Measurements from ENCODE around the gene ANKH.

Gene ANKH

GRCh38 chr5:14793851-14794250, 77.7 kb downstream of the ANKH start:
- H3K4me1 ChIP-seq (ENCODE audit: control insufficient read depth, insufficient read depth, low read length, unreplicated experiment) = peaks cover 7% of the 10 kb centered on the region
- H2AFZ ChIP-seq (ENCODE audit: low read length, unreplicated experiment) = no peak overlapping the region
- no peaks in the 10 kb centered on the region for H3K36me3 ChIP-seq (ENCODE audit: insufficient read depth, low read length)
- no peak overlapping the region for H3K27ac ChIP-seq (ENCODE audit: low read depth, low read length)
- no peaks in the 10 kb centered on the region for H3K27me3 ChIP-seq (ENCODE audit: insufficient read depth, low read length)
- no peak overlapping the region for H3K4me3 ChIP-seq (ENCODE audit: low read depth, low read length)
- no peaks in the 10 kb centered on the region for H3K79me2 ChIP-seq (ENCODE audit: control insufficient read depth, insufficient read depth, low read length, unreplicated experiment)

- Histone ChIP-seq H3K27ac (ENCODE audit: low read depth, low read length) (no peak overlapping the region), H3K79me2 (ENCODE audit: control insufficient read depth, insufficient read depth, low read length, unreplicated experiment) (no peaks in the 10 kb centered on the region), H3K36me3 (ENCODE audit: insufficient read depth, low read length) (no peaks in the 10 kb centered on the region), H3K4me1 (ENCODE audit: control insufficient read depth, insufficient read depth, low read length, unreplicated experiment) (peaks cover 7% of the 10 kb centered on the region), H3K4me3 (ENCODE audit: low read depth, low read length) (no peak overlapping the region), H3K27me3 (ENCODE audit: insufficient read depth, low read length) (no peaks in the 10 kb centered on the region), H2AFZ (ENCODE audit: low read length, unreplicated experiment) (no peak overlapping the region)
These were observed 80.7 kb downstream of the ANKH start for GRCh38 chr5:14790911-14791310.

GRCh38 chr5:14790220-14790619, 81.4 kb downstream of the ANKH start:
- H3K79me2 ChIP-seq (ENCODE audit: control insufficient read depth, insufficient read depth, low read length, unreplicated experiment) = no peaks in the 10 kb centered on the region
- peaks cover 7% of the 10 kb centered on the region for H3K4me1 ChIP-seq (ENCODE audit: control insufficient read depth, insufficient read depth, low read length, unreplicated experiment)
- no peaks in the 10 kb centered on the region for H3K27me3 ChIP-seq (ENCODE audit: insufficient read depth, low read length)
- no peaks in the 10 kb centered on the region for H3K36me3 ChIP-seq (ENCODE audit: insufficient read depth, low read length)
- H3K4me3 ChIP-seq (ENCODE audit: low read depth, low read length) = no peak overlapping the region
- H3K27ac ChIP-seq (ENCODE audit: low read depth, low read length) = peak overlapping the region; percentile 43; the same call in 1 of the 2 replicates
- peak overlapping the region; percentile 66 for H2AFZ ChIP-seq (ENCODE audit: low read length, unreplicated experiment)

- H3K27me3 ChIP-seq (ENCODE audit: insufficient read depth, low read length) = no peaks in the 10 kb centered on the region
- no peak overlapping the region for H3K27ac ChIP-seq (ENCODE audit: low read depth, low read length)
- H3K36me3 ChIP-seq (ENCODE audit: insufficient read depth, low read length) = peaks cover 7% of the 10 kb centered on the region; the same call in 1 of the 2 replicates
These were observed 83.6 kb downstream of the ANKH start for GRCh38 chr5:14787801-14788579.

GRCh38 chr5:14783691-14784090, 87.9 kb downstream of the ANKH start:
- no peaks in the 10 kb centered on the region for H3K79me2 ChIP-seq (ENCODE audit: control insufficient read depth, insufficient read depth, low read length, unreplicated experiment)
- H3K4me3 ChIP-seq (ENCODE audit: low read depth, low read length) = no peak overlapping the region
- H3K27ac ChIP-seq (ENCODE audit: low read depth, low read length) = no peak overlapping the region
- H3K36me3 ChIP-seq (ENCODE audit: insufficient read depth, low read length) = peaks cover 7% of the 10 kb centered on the region; the same call in 1 of the 2 replicates
- no peaks in the 10 kb centered on the region for H3K27me3 ChIP-seq (ENCODE audit: insufficient read depth, low read length)
- no peaks in the 10 kb centered on the region for H3K4me1 ChIP-seq (ENCODE audit: control insufficient read depth, insufficient read depth, low read length, unreplicated experiment)
- H2AFZ ChIP-seq (ENCODE audit: low read length, unreplicated experiment) = no peak overlapping the region

More at GRCh38 chr5:14787801-14788579, 83.6 kb downstream of the ANKH start:
- no peak overlapping the region for H2AFZ ChIP-seq (ENCODE audit: low read length, unreplicated experiment)
- no peak overlapping the region for H3K4me3 ChIP-seq (ENCODE audit: low read depth, low read length)
- peaks cover 7% of the 10 kb centered on the region for H3K4me1 ChIP-seq (ENCODE audit: control insufficient read depth, insufficient read depth, low read length, unreplicated experiment)
- no peaks in the 10 kb centered on the region for H3K79me2 ChIP-seq (ENCODE audit: control insufficient read depth, insufficient read depth, low read length, unreplicated experiment)

- H2AFZ ChIP-seq (ENCODE audit: low read length, unreplicated experiment) = no peak overlapping the region
- H3K27ac ChIP-seq (ENCODE audit: low read depth, low read length) = no peak overlapping the region
- H3K27me3 ChIP-seq (ENCODE audit: insufficient read depth, low read length) = no peaks in the 10 kb centered on the region
- no peak overlapping the region for H3K4me3 ChIP-seq (ENCODE audit: low read depth, low read length)
- peaks cover 7% of the 10 kb centered on the region; the same call in 1 of the 2 replicates for H3K36me3 ChIP-seq (ENCODE audit: insufficient read depth, low read length)
- H3K79me2 ChIP-seq (ENCODE audit: control insufficient read depth, insufficient read depth, low read length, unreplicated experiment) = no peaks in the 10 kb centered on the region
- H3K4me1 ChIP-seq (ENCODE audit: control insufficient read depth, insufficient read depth, low read length, unreplicated experiment) = no peaks in the 10 kb centered on the region
These were observed 89.0 kb downstream of the ANKH start for GRCh38 chr5:14782591-14782990.

GRCh38 chr5:14781106-14781505, 90.5 kb downstream of the ANKH start:
- H3K27ac ChIP-seq (ENCODE audit: low read depth, low read length) = no peak overlapping the region
- no peaks in the 10 kb centered on the region for H3K27me3 ChIP-seq (ENCODE audit: insufficient read depth, low read length)
- no peak overlapping the region for H2AFZ ChIP-seq (ENCODE audit: low read length, unreplicated experiment)
- peaks cover 7% of the 10 kb centered on the region; the same call in 1 of the 2 replicates for H3K36me3 ChIP-seq (ENCODE audit: insufficient read depth, low read length)
- peaks cover 6% of the 10 kb centered on the region for H3K4me1 ChIP-seq (ENCODE audit: control insufficient read depth, insufficient read depth, low read length, unreplicated experiment)
- no peak overlapping the region for H3K4me3 ChIP-seq (ENCODE audit: low read depth, low read length)
- H3K79me2 ChIP-seq (ENCODE audit: control insufficient read depth, insufficient read depth, low read length, unreplicated experiment) = no peaks in the 10 kb centered on the region

GRCh38 chr5:14779975-14780374, 91.6 kb downstream of the ANKH start:
- no peaks in the 10 kb centered on the region for H3K79me2 ChIP-seq (ENCODE audit: control insufficient read depth, insufficient read depth, low read length, unreplicated experiment)
- peaks cover 7% of the 10 kb centered on the region; the same call in 1 of the 2 replicates for H3K36me3 ChIP-seq (ENCODE audit: insufficient read depth, low read length)
- no peak overlapping the region for H2AFZ ChIP-seq (ENCODE audit: low read length, unreplicated experiment)
- no peak overlapping the region for H3K4me3 ChIP-seq (ENCODE audit: low read depth, low read length)
- no peak overlapping the region for H3K27ac ChIP-seq (ENCODE audit: low read depth, low read length)
- peaks cover 11% of the 10 kb centered on the region for H3K4me1 ChIP-seq (ENCODE audit: control insufficient read depth, insufficient read depth, low read length, unreplicated experiment)
- H3K27me3 ChIP-seq (ENCODE audit: insufficient read depth, low read length) = no peaks in the 10 kb centered on the region

- Histone ChIP-seq H3K36me3 (ENCODE audit: insufficient read depth, low read length) (peaks cover 3% of the 10 kb centered on the region; the same call in 1 of the 2 replicates), H3K27me3 (ENCODE audit: insufficient read depth, low read length) (no peaks in the 10 kb centered on the region), H3K79me2 (ENCODE audit: control insufficient read depth, insufficient read depth, low read length, unreplicated experiment) (no peaks in the 10 kb centered on the region), H3K4me3 (ENCODE audit: low read depth, low read length) (no peak overlapping the region), H3K27ac (ENCODE audit: low read depth, low read length) (no peak overlapping the region), H3K4me1 (ENCODE audit: control insufficient read depth, insufficient read depth, low read length, unreplicated experiment) (peaks cover 11% of the 10 kb centered on the region), H2AFZ (ENCODE audit: low read length, unreplicated experiment) (no peak overlapping the region)
These were observed 92.8 kb downstream of the ANKH start for GRCh38 chr5:14778792-14779070.

GRCh38 chr5:14777932-14778791, 93.4 kb downstream of the ANKH start:
- no peaks in the 10 kb centered on the region for H3K36me3 ChIP-seq (ENCODE audit: insufficient read depth, low read length)
- no peaks in the 10 kb centered on the region for H3K79me2 ChIP-seq (ENCODE audit: control insufficient read depth, insufficient read depth, low read length, unreplicated experiment)
- H3K27me3 ChIP-seq (ENCODE audit: insufficient read depth, low read length) = no peaks in the 10 kb centered on the region
- no peak overlapping the region for H3K27ac ChIP-seq (ENCODE audit: low read depth, low read length)
- H3K4me1 ChIP-seq (ENCODE audit: control insufficient read depth, insufficient read depth, low read length, unreplicated experiment) = peaks cover 11% of the 10 kb centered on the region
- H3K4me3 ChIP-seq (ENCODE audit: low read depth, low read length) = no peak overlapping the region
- H2AFZ ChIP-seq (ENCODE audit: low read length, unreplicated experiment) = no peak overlapping the region

All from ACC112 (cell line).